ENCODE results near the gene PSD. TPM values are rescaled to one million over a fixed set of nuclear protein-coding genes. Genes with fewer than 3 reads are reported as not detected.

Gene PSD
- total RNA-seq, 6 donors from 2014 or later: 1.1 to 28.3 (median 3.5) TPM

DNA sequence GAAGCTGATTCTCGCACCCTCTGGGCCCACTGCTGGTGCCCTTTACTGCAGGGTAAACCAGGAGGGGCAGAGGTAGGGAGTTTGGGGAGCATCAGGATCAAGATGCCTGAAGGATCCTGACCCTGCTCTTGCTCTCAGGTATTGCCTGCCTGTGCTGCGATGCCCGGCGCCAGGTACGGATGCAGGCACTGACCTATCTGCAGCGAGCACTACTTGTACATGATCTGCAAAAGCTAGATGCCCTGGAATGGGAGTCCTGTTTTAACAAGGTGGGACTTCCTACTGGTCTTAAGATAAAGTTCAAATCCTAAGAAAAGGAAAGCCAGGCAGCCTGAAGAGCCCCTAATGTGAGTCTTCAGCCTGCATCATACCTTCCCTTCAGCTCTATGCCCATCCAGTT is 39.2 kb downstream of the PSD start:
- DNase-seq: peak in 1 of 2 donors; percentile 56
- Histone ChIP-seq H3K27me3 (no peaks in the 10 kb centered on the region), H3K4me1 (peaks cover 0 to 10% (median 4%) of the 10 kb centered on the region in 4 donors), H3K9me3 (no peaks in the 10 kb centered on the region), H3K4me3 (no peak overlapping the region), H3K36me3 (peaks cover 22 to 92% (median 77%) of the 10 kb centered on the region in 4 donors), H3K27ac (no peak overlapping the region)
- no peak for TF ChIP-seq POLR2A (IDR thresholded peaks at IDR 0.05)
- TF ChIP-seq EP300 (IDR thresholded peaks at IDR 0.05): no peak
- TF ChIP-seq POLR2AphosphoS5 (IDR thresholded peaks at IDR 0.05): no peak
- TF ChIP-seq, protein P1, sequence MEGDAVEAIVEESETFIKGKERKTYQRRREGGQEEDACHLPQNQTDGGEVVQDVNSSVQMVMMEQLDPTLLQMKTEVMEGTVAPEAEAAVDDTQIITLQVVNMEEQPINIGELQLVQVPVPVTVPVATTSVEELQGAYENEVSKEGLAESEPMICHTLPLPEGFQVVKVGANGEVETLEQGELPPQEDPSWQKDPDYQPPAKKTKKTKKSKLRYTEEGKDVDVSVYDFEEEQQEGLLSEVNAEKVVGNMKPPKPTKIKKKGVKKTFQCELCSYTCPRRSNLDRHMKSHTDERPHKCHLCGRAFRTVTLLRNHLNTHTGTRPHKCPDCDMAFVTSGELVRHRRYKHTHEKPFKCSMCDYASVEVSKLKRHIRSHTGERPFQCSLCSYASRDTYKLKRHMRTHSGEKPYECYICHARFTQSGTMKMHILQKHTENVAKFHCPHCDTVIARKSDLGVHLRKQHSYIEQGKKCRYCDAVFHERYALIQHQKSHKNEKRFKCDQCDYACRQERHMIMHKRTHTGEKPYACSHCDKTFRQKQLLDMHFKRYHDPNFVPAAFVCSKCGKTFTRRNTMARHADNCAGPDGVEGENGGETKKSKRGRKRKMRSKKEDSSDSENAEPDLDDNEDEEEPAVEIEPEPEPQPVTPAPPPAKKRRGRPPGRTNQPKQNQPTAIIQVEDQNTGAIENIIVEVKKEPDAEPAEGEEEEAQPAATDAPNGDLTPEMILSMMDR (IDR thresholded peaks at IDR 0.05): no peak
- 96 to 100% methylated on average over 2 to 6 of the region's 6 CpGs for WGBS, 2 donors
- no peak for ATAC-seq (ENCODE audit: low FRiP score in 2 of 2)

DNA sequence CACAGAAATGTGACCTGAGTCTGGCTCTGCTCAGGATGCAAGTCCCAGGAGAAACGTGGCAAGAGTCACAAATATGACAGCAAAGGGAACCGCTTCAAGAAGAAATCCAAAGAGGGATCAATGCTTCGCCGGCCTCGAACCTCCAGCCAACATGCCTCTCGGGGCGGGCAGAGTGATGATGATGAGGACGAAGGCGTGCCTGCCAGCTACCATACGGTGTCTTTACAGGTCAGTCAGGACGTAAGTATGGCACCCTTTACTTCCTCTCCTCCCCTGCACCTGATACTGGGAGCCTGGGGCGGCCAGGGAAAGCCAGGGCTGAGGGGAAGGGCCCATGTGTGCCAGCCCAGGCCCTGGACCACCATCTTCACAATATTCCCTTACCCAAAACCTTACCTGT is 41.7 kb downstream of the PSD start:
- H3K4me3 ChIP-seq: no peak overlapping the region
- peaks cover 21 to 100% (median 82%) of the 10 kb centered on the region in 4 donors for H3K36me3 ChIP-seq
- no peak overlapping the region for H3K27ac ChIP-seq
- peaks cover 0 to 10% (median 4%) of the 10 kb centered on the region in 4 donors for H3K4me1 ChIP-seq
- ATAC-seq (ENCODE audit: low FRiP score in 2 of 2) (no peak), DNase-seq (no peak)
- H3K27me3 ChIP-seq: no peaks in the 10 kb centered on the region
- no peak for TF ChIP-seq POLR2A (IDR thresholded peaks at IDR 0.05)
- TF ChIP-seq EP300 (IDR thresholded peaks at IDR 0.05): no peak
- TF ChIP-seq POLR2AphosphoS5 (IDR thresholded peaks at IDR 0.05): no peak
- TF ChIP-seq, protein P1 (IDR thresholded peaks at IDR 0.05): no peak
- 92 to 93% methylated on average over 12 of the region's 12 CpGs for WGBS, 2 donors
- no peaks in the 10 kb centered on the region for H3K9me3 ChIP-seq

- DNase-seq (no peak), ATAC-seq (ENCODE audit: low FRiP score in 2 of 2) (no peak)
- H3K36me3 ChIP-seq: peaks cover 26 to 100% (median 83%) of the 10 kb centered on the region in 4 donors
- no peaks in the 10 kb centered on the region for H3K27me3 ChIP-seq
- H3K9me3 ChIP-seq: no peaks in the 10 kb centered on the region
- TF ChIP-seq POLR2AphosphoS5 (IDR thresholded peaks at IDR 0.05) (no peak), POLR2A (IDR thresholded peaks at IDR 0.05) (no peak), EP300 (IDR thresholded peaks at IDR 0.05) (no peak)
- TF ChIP-seq, protein P1 (IDR thresholded peaks at IDR 0.05): no peak
- 83 to 87% methylated on average over 2 of the region's 2 CpGs for WGBS, 2 donors
- H3K4me3 ChIP-seq: no peak overlapping the region
- H3K4me1 ChIP-seq: peaks cover 0 to 10% (median 4%) of the 10 kb centered on the region in 4 donors
- no peak overlapping the region for H3K27ac ChIP-seq
These were observed 42.7 kb downstream of the PSD start for GRCh38 chr10:102375867-102376266.

DNA sequence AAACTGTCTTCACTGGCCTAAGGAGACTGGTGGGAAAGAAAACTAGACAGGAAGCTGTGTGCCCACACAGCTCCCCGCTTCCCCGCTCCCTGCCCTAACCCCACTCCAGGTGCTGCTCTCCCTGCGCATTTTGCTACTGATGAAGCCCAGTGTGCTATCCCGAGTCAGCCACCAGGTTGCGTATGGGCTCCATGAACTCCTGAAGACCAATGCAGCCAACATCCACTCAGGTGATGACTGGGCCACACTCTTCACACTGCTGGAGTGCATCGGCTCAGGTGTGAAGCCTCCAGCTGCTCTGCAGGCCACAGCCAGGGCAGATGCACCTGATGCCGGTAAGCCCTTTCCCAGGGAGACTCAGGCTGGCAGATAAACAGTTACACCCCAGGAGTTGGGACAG is 43.3 kb downstream of the PSD start:
- DNase-seq (no peak), ATAC-seq (ENCODE audit: low FRiP score in 2 of 2) (no peak)
- Histone ChIP-seq H3K27ac (no peak overlapping the region), H3K36me3 (peaks cover 27 to 100% (median 83%) of the 10 kb centered on the region in 4 donors), H3K4me3 (no peak overlapping the region), H3K27me3 (no peaks in the 10 kb centered on the region), H3K9me3 (no peaks in the 10 kb centered on the region), H3K4me1 (peaks cover 0 to 10% (median 4%) of the 10 kb centered on the region in 4 donors)
- 88 to 91% methylated on average over 6 to 7 of the region's 7 CpGs for WGBS, 2 donors
- no peak for TF ChIP-seq EP300 (IDR thresholded peaks at IDR 0.05)
- TF ChIP-seq, protein P1 (IDR thresholded peaks at IDR 0.05): peak in 1 of 6 experiments; percentile 56

DNA sequence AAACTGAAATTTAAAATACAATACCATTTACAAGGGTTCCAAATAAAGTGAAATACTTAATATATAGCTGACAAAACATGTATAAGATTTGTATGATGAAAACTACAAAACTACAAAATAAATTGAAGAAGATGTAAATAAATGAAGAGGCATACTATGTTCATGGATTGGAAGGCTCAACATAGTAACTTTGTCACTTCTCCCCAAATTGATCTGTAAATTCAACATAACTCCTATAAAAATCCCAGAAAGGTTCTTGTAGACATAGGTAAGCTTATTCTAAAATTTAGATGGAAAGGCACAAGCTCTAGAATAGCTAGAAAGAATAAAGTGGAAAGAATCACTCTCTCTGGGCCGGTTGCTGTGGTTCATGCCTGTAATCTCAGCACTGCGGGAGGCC is 47.3 kb downstream of the PSD start:
- Histone ChIP-seq H3K27me3 (no peaks in the 10 kb centered on the region), H3K4me3 (no peak overlapping the region), H3K4me1 (peaks cover 0 to 9% (median 2%) of the 10 kb centered on the region in 4 donors), H3K9me3 (no peaks in the 10 kb centered on the region), H3K36me3 (peaks cover 38 to 100% (median 86%) of the 10 kb centered on the region in 4 donors), H3K27ac (no peak overlapping the region)
- ATAC-seq (ENCODE audit: low FRiP score in 2 of 2) (no peak), DNase-seq (no peak)
- 97 to 98% methylated on average over 2 of the region's 2 CpGs for WGBS, 2 donors
- TF ChIP-seq POLR2A (IDR thresholded peaks at IDR 0.05): no peak
- no peak for TF ChIP-seq POLR2AphosphoS5 (IDR thresholded peaks at IDR 0.05)
